NCI-H1694 (cell line): ENCODE data around the gene MLLT10.

Source experiments
- DNase-seq: peaks from one replicate; lab custom pipeline; 2025; lab: John Stamatoyannopoulos, UW

Gene MLLT10

GRCh38 chr10:21533467-21534279 is at the start of gene MLLT10:
Gene MLLT10, plus strand, starts transcription at chr10:21534232. Its CDS starts 413 bp downstream, at chr10:21534645.
- peak; percentile 77 for DNase-seq

GRCh38 chr10:21487416-21488180 is 46.4 kb upstream of the MLLT10 start:
- DNase-seq: no peak

GRCh38 chr10:21488246-21488956 is 45.6 kb upstream of the MLLT10 start:
- DNase-seq: no peak

DNA sequence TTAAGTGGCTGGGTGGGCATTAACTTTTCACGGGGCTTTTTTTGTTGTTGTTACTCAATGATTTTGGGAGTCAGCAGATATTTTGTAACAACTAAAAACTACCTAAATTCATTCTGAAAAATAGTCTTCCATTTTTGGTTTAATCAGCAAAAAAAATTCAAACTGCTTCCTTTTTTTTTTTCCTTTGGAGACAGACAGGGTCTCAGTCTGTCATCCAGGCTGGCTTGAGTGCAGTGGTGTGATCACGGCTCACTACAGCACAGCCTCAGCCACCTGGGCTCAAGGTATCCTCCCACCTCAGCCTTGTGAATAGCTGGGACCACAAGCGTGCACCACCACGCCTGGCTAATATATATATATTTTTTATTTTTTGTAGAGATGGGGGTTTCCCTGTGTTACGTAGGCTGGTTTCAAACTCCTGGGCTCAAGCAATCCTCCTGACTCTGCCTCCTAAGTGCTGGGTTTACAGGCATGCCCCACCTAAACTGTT is 45.0 kb upstream of the MLLT10 start:
- DNase-seq: no peak

GRCh38 chr10:21490028-21490710 is 43.9 kb upstream of the MLLT10 start:
- no peak for DNase-seq

- DNase-seq: no peak
These were observed 43.3 kb upstream of the MLLT10 start for GRCh38 chr10:21490711-21491105.

GRCh38 chr10:21492421-21492820 is 41.6 kb upstream of the MLLT10 start:
- no peak for DNase-seq

GRCh38 chr10:21493784-21494183 is 40.2 kb upstream of the MLLT10 start:
- no peak for DNase-seq

- no peak for DNase-seq
These were observed 39.6 kb upstream of the MLLT10 start for GRCh38 chr10:21494191-21495001.

DNA sequence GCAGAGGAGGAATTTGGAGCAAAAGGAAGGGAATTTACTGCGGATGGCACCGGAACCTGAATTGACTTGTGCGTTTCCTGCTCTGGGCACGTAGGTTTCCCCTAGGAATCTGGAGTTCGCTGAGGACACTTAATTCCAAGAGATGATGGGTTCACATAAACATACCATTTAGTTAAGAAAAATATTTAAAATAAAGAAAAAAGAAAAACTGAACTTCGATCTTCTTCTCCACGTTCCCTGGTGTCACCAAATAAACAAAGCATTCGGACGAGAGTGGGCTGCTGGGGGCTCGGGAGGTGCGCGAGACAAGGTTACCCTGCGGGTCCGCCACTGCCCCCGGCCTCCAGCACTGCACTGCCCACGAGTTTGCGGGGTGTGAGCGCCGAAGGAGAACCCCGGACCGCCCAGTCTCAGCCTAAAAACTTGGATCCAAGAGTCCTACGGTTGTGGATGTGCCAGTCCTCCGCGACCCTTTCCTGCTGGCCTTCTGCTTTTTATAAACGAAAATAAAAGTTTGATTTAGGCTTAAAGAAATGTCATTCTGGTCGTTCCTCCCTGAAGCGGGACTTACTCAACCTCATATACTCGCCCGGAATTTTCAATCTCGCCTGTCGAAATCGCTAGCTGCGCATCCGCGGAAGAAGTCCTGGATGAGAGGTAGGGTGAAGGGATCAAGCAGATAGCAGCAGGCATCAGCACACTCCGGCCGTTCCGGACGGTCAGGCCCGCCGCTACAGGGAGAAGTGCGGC is 38.9 kb upstream of the MLLT10 start:
- no peak for DNase-seq

DNA sequence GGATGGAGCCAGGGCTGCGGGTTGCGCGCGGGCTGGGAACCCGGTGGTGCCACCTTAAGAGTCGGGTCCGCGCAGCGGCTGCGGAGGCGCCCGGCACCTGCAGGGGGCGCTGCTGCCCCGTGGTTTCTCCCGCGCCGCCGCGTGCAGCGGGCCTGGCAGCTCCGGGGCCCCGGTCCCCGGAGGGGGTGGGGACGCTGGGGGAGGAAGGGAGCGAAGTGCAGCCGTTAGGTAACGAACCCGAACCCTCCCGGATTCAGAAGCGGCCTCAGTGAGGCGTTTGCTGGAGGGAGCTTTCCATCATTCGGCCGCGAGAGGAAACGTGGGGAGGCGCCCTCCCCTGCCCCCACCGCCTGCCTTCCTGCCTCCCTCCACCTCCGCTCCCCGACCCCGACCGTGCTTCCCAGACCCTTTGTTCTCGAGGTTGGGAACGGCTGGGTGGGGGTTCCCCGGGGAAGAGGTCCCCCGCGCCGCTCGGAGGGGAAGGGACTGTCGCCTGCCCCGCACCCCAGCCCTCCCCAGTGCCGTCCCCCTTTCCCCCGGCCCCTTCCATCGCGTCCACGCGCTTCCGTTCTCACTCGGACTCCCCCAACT is 38.2 kb upstream of the MLLT10 start:
- peak; percentile 71 for DNase-seq

GRCh38 chr10:21496343-21497176 is 37.5 kb upstream of the MLLT10 start:
- DNase-seq: peak; percentile 18

- peak; percentile 72 for DNase-seq
These were observed 36.7 kb upstream of the MLLT10 start for GRCh38 chr10:21497177-21497807.

DNA sequence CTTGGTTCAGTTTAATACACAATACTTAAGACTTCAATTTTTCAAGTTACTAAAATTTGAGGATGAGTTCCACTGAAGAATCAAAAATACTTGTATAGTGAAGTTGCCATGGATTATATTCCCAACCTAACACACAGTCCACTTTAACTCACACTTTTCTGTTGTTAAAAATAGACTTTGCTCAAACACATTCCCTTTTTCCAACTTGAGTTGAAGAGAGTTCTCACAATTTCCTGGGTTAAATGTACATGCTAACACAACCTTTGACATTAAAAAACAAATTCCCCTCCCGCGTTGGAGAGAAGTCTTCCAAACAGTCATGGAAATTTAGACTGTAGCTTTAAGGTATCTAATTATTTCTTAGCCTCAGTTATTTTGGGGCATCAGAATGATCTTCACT is 35.7 kb upstream of the MLLT10 start:
- DNase-seq: no peak

DNA sequence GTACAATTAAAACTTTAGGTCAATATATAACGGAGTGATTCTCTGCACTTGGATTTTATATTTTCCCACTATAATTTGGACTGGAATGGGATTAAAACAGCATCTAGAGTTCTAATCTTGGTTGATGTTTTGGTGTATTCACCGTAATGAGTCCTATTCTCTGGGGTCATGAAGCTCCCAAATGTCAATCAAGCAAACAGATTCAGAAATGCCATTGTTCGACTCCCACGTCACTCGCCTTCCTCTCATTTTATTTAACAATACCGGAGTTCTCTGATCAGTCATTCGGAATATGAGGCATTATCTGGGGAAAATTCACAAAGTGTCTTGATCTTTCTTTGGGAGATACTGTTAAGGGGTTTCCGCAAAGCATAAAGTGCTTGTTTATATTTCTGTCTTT is 35.0 kb upstream of the MLLT10 start:
- no peak for DNase-seq

- DNase-seq: no peak
These were observed 34.1 kb upstream of the MLLT10 start for GRCh38 chr10:21499701-21500577.

DNA sequence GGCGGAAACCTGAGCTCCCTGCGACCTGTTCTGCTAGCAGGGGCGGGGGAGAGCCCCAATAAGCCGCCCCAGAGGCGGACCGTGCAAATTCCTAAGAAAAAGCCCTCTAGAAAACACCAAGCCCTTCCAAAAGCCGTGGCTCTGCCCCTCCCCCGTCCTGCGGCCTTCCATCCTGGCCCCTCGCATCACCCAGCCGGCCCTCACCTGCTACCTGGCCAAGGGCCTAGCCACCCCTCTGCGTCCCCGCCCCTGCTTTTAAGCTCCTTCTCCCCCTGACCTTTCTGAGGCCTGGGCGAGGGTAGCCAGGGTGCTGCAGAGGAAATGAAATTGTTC is 33.5 kb upstream of the MLLT10 start:
- no peak for DNase-seq

DNA sequence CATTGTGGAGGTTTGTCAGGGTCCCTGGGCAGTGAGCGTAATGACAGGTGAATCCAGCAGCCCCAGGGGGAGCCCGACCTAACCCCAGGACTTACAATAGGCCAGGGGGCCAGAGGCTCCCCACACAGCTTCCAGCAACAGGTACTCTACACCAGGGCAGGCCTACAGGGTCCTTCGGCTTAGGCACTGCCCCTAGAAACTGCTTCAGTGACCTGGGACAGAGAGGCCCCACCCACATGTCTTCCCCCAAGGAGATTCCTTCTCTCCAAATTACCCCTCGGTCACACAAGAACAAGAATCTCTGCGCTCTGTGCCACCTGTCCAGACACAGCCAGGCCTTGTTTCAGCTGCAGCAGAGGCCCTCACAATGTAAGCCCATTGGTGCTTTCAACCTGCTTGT is 32.9 kb upstream of the MLLT10 start:
- DNase-seq: no peak
